Nephron progenitor cell (in vitro differentiated cells): Measurements from ENCODE around the gene MIER3.

Source experiments
- DNase-seq: peaks from one replicate; pipeline ENCODE4 v3.0.0; 2021
- H3K27ac Mint-ChIP-seq: 2 replicates; pipeline ENCODE4 v1.8.0; 2021; ENCODE audit warnings: mild to moderate bottlenecking, moderate library complexity, mixed read lengths
- H3K27me3 Mint-ChIP-seq: 2 replicates; pipeline ENCODE4 v1.8.0; 2021; ENCODE audit warnings: mild to moderate bottlenecking, low read depth, mixed read lengths; ENCODE audit not compliant: poor library complexity
- H3K36me3 Mint-ChIP-seq: 2 replicates; pipeline ENCODE4 v1.8.0; 2021; ENCODE audit warnings: low read depth, mixed read lengths
- H3K4me1 Mint-ChIP-seq: 2 replicates; pipeline ENCODE4 v1.8.0; 2021; ENCODE audit warnings: mixed read lengths
- H3K4me3 Mint-ChIP-seq: 2 replicates; pipeline ENCODE4 v1.8.0; 2021; ENCODE audit warnings: mild to moderate bottlenecking, moderate library complexity, mixed read lengths
- H3K9me3 Mint-ChIP-seq: 2 replicates; pipeline ENCODE4 v1.8.0; 2021; ENCODE audit warnings: mild to moderate bottlenecking, moderate library complexity, mixed read lengths
- TF ChIP-seq, protein P1 (sequence below): fragments of 200-600 bp; sonication (generic); IDR thresholded peaks from 2 replicates; pipeline ENCODE4 v1.5.0; 2021; ENCODE audit warnings: antibody characterized with exemption

MIER3 gene

DNA sequence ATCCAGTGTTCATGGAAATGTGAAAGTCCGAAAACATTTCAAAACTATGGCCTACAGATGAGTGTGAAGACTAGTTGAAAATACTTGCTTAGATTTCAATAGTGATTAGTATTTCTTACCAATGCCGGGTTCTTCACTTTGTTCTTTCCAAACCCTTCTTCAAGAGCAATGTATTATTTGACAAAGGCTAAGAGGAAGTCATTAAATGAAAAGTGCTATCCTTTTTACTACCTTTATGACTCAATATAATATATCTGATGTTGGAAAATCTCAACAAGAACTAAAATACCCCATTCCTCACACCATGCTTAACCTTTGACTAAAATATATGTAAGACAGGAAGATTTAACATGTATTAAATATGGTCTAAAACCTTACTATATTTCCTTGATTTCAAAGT is 6.7 kb upstream of the MIER3 start:
- Mint-ChIP-seq H3K4me1 (no peaks in the 10 kb centered on the region), H3K9me3 (no peaks in the 10 kb centered on the region), H3K36me3 (no peaks in the 10 kb centered on the region), H3K27me3 (peaks cover 47% of the 10 kb centered on the region), H3K27ac (no peak overlapping the region), H3K4me3 (no peak overlapping the region)
- no peak for DNase-seq
- TF ChIP-seq, protein P1, sequence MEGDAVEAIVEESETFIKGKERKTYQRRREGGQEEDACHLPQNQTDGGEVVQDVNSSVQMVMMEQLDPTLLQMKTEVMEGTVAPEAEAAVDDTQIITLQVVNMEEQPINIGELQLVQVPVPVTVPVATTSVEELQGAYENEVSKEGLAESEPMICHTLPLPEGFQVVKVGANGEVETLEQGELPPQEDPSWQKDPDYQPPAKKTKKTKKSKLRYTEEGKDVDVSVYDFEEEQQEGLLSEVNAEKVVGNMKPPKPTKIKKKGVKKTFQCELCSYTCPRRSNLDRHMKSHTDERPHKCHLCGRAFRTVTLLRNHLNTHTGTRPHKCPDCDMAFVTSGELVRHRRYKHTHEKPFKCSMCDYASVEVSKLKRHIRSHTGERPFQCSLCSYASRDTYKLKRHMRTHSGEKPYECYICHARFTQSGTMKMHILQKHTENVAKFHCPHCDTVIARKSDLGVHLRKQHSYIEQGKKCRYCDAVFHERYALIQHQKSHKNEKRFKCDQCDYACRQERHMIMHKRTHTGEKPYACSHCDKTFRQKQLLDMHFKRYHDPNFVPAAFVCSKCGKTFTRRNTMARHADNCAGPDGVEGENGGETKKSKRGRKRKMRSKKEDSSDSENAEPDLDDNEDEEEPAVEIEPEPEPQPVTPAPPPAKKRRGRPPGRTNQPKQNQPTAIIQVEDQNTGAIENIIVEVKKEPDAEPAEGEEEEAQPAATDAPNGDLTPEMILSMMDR: no peak

DNA sequence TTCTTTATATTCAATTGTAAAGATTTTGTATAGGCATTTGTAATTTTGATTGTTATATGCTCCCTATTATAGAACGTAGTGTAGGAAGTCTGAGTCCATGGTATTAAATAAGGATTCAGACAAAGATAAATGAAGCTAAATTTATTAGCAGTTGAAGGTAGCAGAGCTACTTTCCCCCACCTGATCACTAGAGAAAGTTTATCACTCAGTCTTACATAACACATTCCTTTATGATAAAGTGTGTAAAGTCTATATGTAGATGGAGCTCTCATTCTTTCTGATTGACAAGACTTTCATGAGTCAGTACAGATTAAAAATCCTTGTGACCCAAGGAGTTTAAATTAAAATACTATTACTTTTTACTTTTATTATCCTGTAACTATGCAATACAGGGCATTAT is 2.3 kb upstream of the MIER3 start:
- peaks cover under 1% of the 10 kb centered on the region for H3K36me3 Mint-ChIP-seq
- no peak overlapping the region for H3K4me3 Mint-ChIP-seq
- H3K27me3 Mint-ChIP-seq: peaks cover 32% of the 10 kb centered on the region
- TF ChIP-seq, protein P1: no peak
- no peak overlapping the region for H3K27ac Mint-ChIP-seq
- no peak for DNase-seq
- peaks cover 25% of the 10 kb centered on the region for H3K4me1 Mint-ChIP-seq
- H3K9me3 Mint-ChIP-seq: no peaks in the 10 kb centered on the region

DNA sequence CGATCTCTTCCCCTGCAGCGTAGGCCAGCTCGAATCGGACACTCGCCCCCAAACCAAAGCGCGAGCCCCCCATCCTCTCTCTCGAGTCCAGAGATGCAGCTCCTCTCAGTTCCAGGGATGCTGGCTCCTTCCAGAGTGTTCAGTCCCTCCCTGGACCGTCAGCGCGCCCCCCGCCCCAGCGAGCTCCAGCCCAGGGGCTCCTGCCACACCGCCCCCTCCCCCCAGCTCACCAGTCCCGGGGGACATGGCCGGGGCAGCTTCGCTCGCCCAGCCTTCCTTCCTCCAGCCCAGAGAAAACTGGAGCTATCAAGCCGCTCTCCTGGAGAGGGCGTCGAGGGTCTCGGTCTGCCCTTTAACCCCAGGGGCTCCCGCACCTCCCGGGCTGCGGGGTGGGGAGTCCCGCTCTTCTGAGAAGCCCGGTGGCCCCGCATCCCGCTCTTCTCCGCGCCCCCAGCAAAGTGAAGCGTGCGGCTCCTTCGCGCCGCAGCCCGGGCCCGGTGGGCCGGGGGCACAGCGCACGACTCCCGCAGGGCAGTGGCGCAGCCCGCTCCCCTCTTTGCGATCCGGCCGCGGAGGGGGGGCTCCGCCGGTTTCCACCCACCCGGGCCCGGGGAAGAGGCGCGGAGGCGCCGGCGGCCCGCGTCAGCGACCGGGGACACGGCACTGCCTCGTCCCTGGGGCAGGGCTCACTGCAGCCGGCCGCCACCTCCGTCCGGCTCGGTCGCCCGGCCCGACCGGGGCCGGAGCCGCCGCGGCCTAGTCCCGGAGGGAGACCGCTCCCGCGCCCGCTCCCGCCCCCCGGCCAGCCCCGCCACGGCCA is 587 bp downstream of the MIER3 start:
- DNase-seq: peak; percentile 79
- peaks cover 32% of the 10 kb centered on the region for H3K4me1 Mint-ChIP-seq
- peaks cover 20% of the 10 kb centered on the region for H3K27me3 Mint-ChIP-seq
- peak overlapping the region; percentile 99 for H3K27ac Mint-ChIP-seq
- peak overlapping the region; percentile 92 for H3K4me3 Mint-ChIP-seq
- no peaks in the 10 kb centered on the region for H3K9me3 Mint-ChIP-seq
- TF ChIP-seq, protein P1: no peak
- H3K36me3 Mint-ChIP-seq: peaks cover 15% of the 10 kb centered on the region

DNA sequence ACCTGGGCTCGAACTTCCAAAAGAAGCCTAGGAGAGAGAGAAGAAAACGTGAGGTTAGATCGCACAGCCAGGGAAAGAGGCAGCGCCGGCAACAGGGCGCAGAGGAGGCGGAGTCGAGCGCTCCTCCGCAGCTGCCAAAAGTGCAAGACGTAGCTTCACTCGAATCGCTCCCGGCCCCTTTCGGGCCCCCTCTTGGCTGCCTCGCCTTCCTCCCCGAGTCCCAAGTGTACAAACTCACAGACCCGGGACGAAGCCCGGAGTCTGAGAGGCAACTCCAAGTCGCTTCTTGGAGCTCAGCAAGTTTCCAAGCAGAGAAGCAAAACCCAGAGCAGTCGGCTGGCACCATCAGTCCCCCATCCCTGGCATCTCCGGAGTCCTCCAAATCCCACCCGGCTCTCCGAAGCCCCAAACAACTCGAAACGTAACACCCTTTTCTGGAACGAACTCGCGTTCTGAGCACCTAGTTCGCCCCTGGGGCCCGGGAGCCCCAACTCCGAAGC is 1.2 kb downstream of the MIER3 start:
- Mint-ChIP-seq H3K9me3 (no peaks in the 10 kb centered on the region), H3K4me3 (peak overlapping the region; percentile 92), H3K27ac (peak overlapping the region; percentile 99)

DNA sequence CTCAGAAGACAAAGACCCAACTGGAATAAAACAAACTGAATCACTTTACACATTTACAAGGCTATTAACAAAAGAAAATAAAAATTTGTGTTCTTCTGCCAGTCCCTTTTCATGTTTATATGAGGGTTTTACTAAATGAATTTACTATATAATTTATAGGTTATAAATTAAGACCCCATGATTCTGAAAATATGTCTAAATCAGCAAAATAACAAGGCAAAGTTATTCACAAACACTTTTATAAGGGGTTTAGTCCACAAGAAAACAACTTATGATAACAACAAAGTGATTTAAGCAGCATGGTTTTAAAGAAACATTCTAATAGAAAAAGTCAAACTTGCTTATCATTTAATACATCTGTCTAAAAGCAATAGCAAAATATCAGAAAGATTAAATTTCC is 4.9 kb downstream of the MIER3 start:
- TF ChIP-seq, protein P1: no peak
- peaks cover 51% of the 10 kb centered on the region for H3K36me3 Mint-ChIP-seq
- H3K27me3 Mint-ChIP-seq: no peaks in the 10 kb centered on the region
- H3K4me3 Mint-ChIP-seq: no peak overlapping the region
- peaks cover 26% of the 10 kb centered on the region for H3K4me1 Mint-ChIP-seq
- H3K9me3 Mint-ChIP-seq: no peaks in the 10 kb centered on the region
- H3K27ac Mint-ChIP-seq: no peak overlapping the region
- DNase-seq: no peak

More for the DNA sequence above, 1.2 kb downstream of the MIER3 start:
- peaks cover 22% of the 10 kb centered on the region for H3K36me3 Mint-ChIP-seq
- TF ChIP-seq, protein P1: no peak
- H3K4me1 Mint-ChIP-seq: peaks cover 32% of the 10 kb centered on the region
- DNase-seq: peak; percentile 64
- peaks cover 17% of the 10 kb centered on the region for H3K27me3 Mint-ChIP-seq

DNA sequence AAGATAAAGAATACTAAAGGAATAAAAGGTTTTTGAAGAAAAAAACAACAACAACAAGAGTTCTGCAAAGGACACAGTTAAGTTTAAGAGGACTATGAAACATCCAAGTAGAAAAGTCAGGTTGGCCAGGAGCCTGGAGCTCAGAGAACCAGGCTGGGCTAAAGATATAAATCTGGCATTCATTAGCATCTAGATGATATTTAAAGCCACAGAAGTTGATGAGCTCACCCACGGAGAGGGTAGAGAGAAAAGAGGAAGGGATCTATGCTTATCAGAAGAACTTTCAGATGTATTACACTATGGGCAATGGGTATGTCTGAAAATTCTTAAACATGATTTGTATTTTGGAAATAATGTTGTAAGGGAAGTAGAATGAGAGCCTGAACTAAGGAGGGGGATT is 9.9 kb downstream of the MIER3 start:
- Mint-ChIP-seq H3K27me3 (no peaks in the 10 kb centered on the region), H3K4me1 (no peaks in the 10 kb centered on the region), H3K9me3 (no peaks in the 10 kb centered on the region), H3K27ac (peak overlapping the region; percentile 24), H3K36me3 (peaks cover 86% of the 10 kb centered on the region), H3K4me3 (no peak overlapping the region)
- no peak for DNase-seq
- TF ChIP-seq, protein P1: no peak
